ENCODE data around the gene NHLH1.

NHLH1 gene

DNA sequence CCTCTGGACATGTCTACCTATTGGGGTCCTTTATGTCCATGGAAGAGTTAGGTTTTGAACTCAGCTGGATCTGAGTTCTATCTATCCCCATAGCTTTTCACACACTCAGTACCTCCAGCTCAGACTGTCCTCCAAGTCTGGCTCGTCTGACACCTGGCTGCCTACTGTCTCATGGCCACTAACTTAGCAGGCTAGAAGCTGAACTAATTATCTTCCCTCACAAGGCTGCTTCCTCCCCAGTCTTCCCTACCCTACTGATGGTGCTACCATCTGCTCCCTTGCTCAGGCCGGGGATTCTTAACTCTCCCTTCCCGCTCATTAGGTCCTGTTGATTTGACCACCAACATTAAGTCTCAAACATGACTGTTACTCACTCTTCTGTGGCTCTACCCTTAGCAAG, 46.8 kb downstream of the NHLH1 start:
- DNase-seq = no peak

DNA sequence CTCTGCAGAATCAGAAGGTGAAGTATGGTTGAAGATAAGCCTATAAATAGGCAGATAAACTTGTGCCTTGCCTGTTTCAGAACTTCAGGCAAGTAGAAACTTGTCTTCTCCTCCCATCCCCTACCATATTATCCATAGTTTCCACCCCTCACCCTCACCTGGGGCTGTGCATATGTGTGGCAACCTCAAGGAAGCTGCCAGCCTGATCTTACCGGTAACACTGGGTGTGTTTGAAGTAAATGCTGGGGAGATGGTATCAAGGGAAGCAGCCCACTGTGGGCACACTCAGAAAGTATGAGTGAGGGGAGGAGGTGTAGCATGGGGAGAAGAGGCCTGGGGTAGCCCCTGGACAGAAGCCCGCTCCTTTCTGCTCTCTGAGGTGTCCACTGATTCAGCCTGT, 48.0 kb downstream of the NHLH1 start:
- no peak for DNase-seq

DNA sequence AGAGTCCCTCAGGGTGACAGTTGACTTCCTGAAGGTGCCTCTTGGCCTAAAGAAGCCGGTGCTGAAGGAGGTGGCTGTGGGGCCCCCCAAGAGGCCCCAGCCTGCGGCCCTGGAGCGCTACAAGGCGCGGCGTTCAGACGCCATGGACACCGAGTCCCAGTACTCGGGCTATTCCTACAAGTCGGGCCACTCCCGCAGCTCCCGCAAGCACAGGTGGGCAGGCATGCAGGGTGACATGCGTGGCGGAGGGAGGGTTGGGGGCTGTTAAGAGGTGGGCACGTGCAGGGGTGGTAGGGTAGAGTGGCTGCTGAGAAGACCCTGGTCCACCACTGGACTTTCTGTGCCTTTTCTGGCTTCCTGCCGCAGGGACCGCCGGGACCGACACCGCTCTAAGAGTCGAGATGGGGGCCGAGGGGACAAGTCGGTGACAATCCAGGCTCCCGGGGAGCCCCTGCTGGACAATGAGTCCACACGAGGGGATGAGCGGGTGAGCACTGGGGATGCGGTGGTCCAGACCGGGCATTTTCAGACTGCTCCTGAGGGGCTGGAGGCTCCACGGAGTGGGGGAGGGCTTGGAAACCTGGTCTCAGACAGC, 48.9 kb downstream of the NHLH1 start:
- no peak for DNase-seq

DNA sequence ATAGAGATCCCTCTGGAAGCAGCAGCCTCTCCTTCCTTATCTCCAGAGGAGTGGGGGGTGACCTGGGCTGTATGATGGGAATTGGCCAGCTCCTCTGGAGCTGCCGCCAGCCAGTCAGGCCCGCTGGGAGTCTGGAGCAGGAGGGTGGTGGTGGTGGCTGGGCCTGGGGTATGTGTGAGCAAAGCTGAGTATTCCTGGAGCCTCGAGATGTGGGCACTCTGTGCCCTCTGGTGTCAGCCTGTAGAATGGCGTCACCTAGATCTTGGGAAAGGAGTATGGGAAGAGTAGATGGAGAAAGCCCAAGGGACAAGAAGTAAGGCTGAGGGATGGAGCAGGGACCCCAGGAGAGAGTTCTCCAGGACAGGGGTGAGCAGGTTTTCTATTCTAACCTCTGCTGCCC, 49.5 kb downstream of the NHLH1 start:
- DNase-seq = no peak

DNA sequence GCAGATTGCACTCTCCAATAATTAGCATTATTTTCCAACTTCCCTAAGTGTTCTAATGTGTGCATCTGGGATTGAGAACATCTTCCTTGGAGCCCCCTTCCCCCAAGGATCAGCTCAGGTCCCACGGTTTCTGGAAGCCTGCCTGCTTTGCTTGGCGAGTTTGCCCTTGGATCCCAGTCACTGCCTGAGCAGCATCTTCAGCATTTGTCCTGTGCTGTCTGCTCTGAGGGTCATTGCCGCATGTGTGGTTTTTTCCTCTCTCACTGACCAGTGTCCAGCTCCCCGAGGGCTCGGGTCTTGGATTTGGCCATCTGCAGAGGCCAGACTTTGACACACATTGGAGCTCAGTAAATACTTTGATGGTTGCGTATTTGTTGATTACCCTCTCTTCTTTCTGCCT, 51.6 kb downstream of the NHLH1 start:
- no peak for DNase-seq

DNA sequence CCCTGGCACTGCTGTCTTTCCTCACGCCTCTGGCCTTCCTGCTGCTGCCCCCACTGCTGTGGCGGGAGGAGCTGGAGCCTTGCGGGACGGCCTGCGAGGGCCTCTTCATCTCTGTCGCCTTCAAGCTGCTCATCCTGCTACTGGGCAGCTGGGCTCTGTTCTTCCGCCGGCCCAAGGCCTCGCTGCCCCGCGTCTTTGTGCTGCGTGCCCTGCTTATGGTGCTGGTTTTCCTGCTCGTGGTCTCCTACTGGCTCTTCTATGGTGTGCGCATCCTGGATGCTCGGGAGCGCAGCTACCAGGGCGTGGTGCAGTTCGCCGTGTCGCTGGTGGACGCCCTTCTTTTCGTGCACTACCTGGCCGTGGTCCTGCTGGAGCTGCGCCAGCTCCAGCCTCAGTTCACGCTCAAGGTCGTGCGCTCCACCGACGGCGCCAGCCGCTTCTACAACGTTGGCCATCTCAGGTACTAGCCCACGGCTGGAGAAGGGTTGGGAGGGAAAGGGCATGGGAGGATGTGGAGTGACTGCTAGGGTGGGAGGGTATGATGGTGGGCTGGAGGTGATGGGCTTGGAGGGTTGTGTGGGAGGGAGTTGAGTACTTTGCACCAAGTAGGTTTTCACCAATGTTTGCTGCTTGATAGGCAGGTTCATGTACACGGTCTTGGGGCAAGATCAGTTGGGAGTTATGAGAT, 52.4 kb downstream of the NHLH1 start:
- DNase-seq = no peak

DNA sequence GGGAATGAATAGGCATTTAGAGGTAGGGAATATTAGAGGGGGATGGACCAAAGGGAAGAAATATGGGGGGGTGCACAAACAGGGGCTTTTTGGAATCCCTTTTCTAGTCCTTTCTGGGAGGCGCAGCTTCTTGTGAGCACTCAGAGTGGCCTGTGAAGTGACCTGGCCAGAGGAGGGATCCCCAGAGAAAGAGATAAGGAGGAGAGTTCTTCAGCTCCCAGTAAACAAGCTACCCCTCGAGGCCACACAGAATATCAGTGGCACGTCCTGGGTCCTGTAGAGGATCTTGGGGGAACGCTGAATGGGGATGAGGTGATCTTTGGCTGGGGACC, 52.9 kb downstream of the NHLH1 start:
- no peak for DNase-seq

DNA sequence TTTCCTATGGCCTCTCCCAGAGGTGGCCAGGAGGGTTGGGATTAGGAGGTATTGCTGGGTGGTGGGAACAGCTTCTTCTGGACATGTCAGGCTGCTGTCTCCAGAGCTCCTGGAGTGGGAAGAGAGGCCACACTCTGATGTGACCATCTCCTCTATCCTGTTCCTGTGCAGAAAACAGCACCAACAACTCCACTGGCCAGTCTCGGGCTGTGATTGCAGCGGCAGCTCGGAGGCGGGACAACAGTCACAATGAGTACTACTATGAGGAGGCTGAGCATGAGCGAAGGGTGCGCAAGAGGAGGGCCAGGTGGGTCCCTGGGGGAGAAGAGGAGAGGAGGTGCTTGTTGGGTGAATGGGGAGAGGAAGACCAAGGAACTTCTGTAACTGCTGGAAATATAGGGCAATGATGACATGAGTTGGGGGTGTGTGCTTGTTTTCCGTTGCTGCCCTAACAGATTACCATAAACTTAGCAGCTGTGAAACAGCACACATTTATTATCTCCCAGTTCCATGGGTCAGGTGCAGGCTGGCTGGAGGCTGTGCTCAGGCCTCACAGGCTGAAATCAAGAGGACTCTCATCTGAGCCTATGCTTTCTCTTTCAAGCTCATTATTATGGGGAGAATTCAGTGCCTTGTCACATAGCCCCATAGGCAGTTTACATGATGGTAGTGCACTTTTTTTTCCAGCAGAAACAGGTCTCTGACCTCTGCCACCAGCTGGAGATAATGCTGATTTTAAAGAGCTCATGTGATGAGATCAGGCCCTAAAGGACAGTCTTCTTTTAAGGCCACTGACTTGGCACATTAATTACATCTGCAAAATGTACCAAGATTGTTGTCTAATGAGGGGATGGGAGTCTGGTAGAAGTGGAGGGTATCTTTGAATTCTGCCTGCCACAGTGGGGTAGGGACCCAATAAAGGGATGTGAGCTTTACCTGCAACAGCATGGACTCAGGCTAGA, 54.3 kb downstream of the NHLH1 start:
- no peak for DNase-seq

DNA sequence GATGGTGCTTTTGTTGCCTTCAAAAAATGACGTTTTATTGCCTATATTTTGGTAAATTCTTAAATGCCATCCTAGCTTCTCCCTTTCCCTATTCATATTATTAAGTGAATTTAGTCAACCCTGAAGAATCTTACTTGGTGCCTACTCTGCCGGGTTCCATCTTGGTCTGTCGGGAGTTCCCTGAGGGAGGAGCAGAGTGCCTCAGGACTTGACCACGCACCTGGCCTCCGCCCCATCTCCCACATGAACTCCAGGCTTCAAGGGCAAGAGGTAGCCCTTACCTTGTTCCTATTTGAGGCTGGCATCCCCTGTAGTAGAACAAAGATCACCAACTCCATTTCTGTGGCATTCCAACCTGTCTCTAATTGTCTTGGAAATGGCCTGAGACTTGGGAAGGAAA, 55.0 kb downstream of the NHLH1 start:
- DNase-seq = no peak

Measured in femur (tissue), 1 donor.